GM23338 (cell line): Measurements from ENCODE around the gene CNTNAP4. TPM values are rescaled to one million over a fixed set of nuclear protein-coding genes. Genes with fewer than 3 reads are reported as not detected.

ENCODE experiments used
- ATAC-seq: fragments of 200-7000 bp; cut with Tn5 transposase; 3 replicates; pipeline ENCODE4 v1.9.1; 2020
- DNase-seq: peaks from one replicate; pipeline ENCODE4 v3.0.0-alpha.2; 2015; ENCODE audit warnings: low spot score
- H2AFZ ChIP-seq: fragments of 200-600 bp; sonication (generic); 2 replicates; pipeline ENCODE4 v1.8.0; 2016; ENCODE audit warnings: antibody characterized with exemption, mild to moderate bottlenecking, moderate library complexity
- H3F3A ChIP-seq: fragments of 200-600 bp; sonication (generic); replicated peaks from 2 replicates; pipeline ENCODE4 v1.8.0; 2017; ENCODE audit warnings: antibody characterized with exemption, mixed run types, low read depth
- H3K27ac ChIP-seq: fragments of 200-600 bp; sonication (generic); 2 replicates; pipeline ENCODE4 v1.6.1; 2016; ENCODE audit warnings: low read depth
- H3K27me3 ChIP-seq: fragments of 200-600 bp; sonication (generic); 2 replicates; pipeline ENCODE4 v1.8.0; 2016; ENCODE audit warnings: mild to moderate bottlenecking, mixed run types, moderate library complexity; ENCODE audit not compliant: insufficient read depth
- H3K36me3 ChIP-seq: fragments of 200-600 bp; sonication (generic); 2 replicates; pipeline ENCODE4 v1.8.0; 2016; ENCODE audit warnings: mild to moderate bottlenecking; ENCODE audit not compliant: insufficient read depth
- H3K4me1 ChIP-seq: fragments of 200-600 bp; sonication (generic); 2 replicates; pipeline ENCODE4 v1.8.0; 2016; ENCODE audit warnings: mild to moderate bottlenecking, moderate library complexity; ENCODE audit not compliant: insufficient read depth
- H3K4me2 ChIP-seq: fragments of 200-600 bp; sonication (generic); 2 replicates; pipeline ENCODE4 v1.7.1; 2017; ENCODE audit warnings: mixed run types
- H3K4me3 ChIP-seq: fragments of 200-600 bp; sonication (generic); 2 replicates; pipeline ENCODE4 v1.6.1; 2016; ENCODE audit warnings: mixed run types
- H3K79me2 ChIP-seq: fragments of 200-600 bp; sonication (generic); replicated peaks from 2 replicates; pipeline ENCODE4 v1.8.0; 2017; ENCODE audit warnings: mild to moderate bottlenecking; ENCODE audit not compliant: insufficient read depth
- H3K9me2 ChIP-seq: fragments of 200-600 bp; sonication (generic); 2 replicates; pipeline ENCODE4 v1.8.0; 2017; ENCODE audit not compliant: insufficient read depth
- H4K20me1 ChIP-seq: fragments of 200-600 bp; sonication (generic); replicated peaks from 2 replicates; pipeline ENCODE4 v1.8.0; 2017; ENCODE audit warnings: mild to moderate bottlenecking; ENCODE audit not compliant: insufficient read depth
- H3K27ac Mint-ChIP-seq: 2 replicates; pipeline ENCODE4 v1.8.0; 2020; ENCODE audit warnings: inconsistent platforms, mild to moderate bottlenecking, moderate library complexity, mixed read lengths
- H3K27me3 Mint-ChIP-seq: 3 replicates; pipeline ENCODE4 v1.8.0; 2022; ENCODE audit warnings: low read depth, mild to moderate bottlenecking, moderate library complexity, mixed read lengths, inconsistent platforms; ENCODE audit not compliant: insufficient read depth, poor library complexity
- H3K36me3 Mint-ChIP-seq: 3 replicates; pipeline ENCODE4 v1.8.0; 2021; ENCODE audit warnings: low read depth, mild to moderate bottlenecking, inconsistent platforms, moderate library complexity, mixed read lengths
- H3K4me1 Mint-ChIP-seq: 3 replicates; pipeline ENCODE4 v1.8.0; 2020; ENCODE audit warnings: mild to moderate bottlenecking, inconsistent platforms, mixed read lengths
- H3K4me3 Mint-ChIP-seq: 3 replicates; pipeline ENCODE4 v1.8.0; 2021; ENCODE audit warnings: moderate library complexity, mild to moderate bottlenecking, inconsistent platforms, mixed read lengths
- H3K9me3 Mint-ChIP-seq: 3 replicates; pipeline ENCODE4 v1.8.0; 2020; ENCODE audit warnings: moderate library complexity, mild to moderate bottlenecking, inconsistent platforms, mixed read lengths
- EZH2 ChIP-seq: fragments of 200-600 bp; sonication (generic); IDR thresholded peaks from one replicate; pipeline ENCODE4 v1.8.0; 2017; ENCODE audit warnings: antibody characterized with exemption, mild to moderate bottlenecking, low read depth; ENCODE audit not compliant: unreplicated experiment
- EZH2phosphoT487 ChIP-seq: fragments of 200-600 bp; sonication (generic); IDR thresholded peaks from one replicate; pipeline ENCODE4 v1.8.1; 2018; ENCODE audit warnings: antibody characterized with exemption; ENCODE audit not compliant: unreplicated experiment
- POLR2AphosphoS5 ChIP-seq: IDR thresholded peaks from 2 replicates; pipeline ENCODE4 v1.6.1; 2016; ENCODE audit warnings: antibody characterized with exemption, low read depth
- ZNF114 ChIP-seq: fragments of 250-450 bp; sonication (Bioruptor Pico); IDR thresholded peaks from 2 replicates; pipeline ENCODE4 v1.5.0; 2020; ENCODE audit warnings: mild to moderate bottlenecking, moderate library complexity
- ZNF331 ChIP-seq: fragments of 250-450 bp; sonication (Bioruptor Pico); IDR thresholded peaks from 2 replicates; pipeline ENCODE4 v1.5.0; 2020; ENCODE audit warnings: low read depth, mild to moderate bottlenecking, moderate library complexity
- polyA plus RNA-seq: library from polyadenylated mRNA; unstranded; fragments of >200 nt; fragmentation: Nextera tagmentation; extraction: Ambion mirVana; gene quantifications from 2 replicates; pipeline ENCODE4 v1.2.1, GENCODE V29; 2016
- total RNA-seq: library from RNA; depleted of rRNA; stranded (reverse); fragments of >200 nt; shearing (Covaris generic); gene quantifications from 2 replicates; pipeline ENCODE4 v1.2.3, GENCODE V29; 2014
- TF ChIP-seq, protein P1 (sequence below): IDR thresholded peaks from one replicate; pipeline ENCODE4 v1.6.1; 2018; ENCODE audit warnings: antibody characterized with exemption; ENCODE audit not compliant: unreplicated experiment
- TF ChIP-seq, protein P2 (sequence below): fragments of 250-450 bp; sonication (Bioruptor Pico); IDR thresholded peaks from 2 replicates; pipeline ENCODE4 v1.5.0; 2020; ENCODE audit warnings: mild to moderate bottlenecking, moderate library complexity

The CNTNAP4 gene
- total and polyA plus RNA-seq, 2 experiments from 2014 or later: not detected

DNA sequence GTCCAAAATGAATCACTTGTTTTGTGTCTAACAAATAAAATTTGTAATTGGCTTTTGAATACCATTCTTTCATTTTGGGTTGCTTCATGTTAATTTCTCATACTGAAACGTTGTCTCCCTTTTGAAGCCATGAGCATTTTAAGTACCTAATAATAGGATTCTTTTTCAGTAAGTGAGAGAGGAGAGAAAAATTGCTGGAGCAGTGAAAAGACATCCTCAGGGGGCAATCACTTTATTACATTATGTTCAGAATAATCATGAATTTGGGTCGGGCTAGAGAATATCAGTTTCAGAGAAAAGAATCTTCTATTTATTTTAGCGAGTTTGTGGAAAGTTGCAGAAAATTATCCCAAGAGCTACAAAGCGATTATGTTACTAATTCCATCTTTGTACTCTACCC, 96.8 kb downstream of the CNTNAP4 start:
- H3K27ac Mint-ChIP-seq: no peak overlapping the region
- Histone ChIP-seq H3K27ac (no peak overlapping the region), H3K9me2 (no peaks in the 10 kb centered on the region), H3K4me3 (no peak overlapping the region), H2AFZ (no peak overlapping the region), H3K79me2 (no peaks in the 10 kb centered on the region), H3K27me3 (no peaks in the 10 kb centered on the region), H3K4me2 (no peak overlapping the region), H3K4me1 (peaks cover 7% of the 10 kb centered on the region), H3K36me3 (no peaks in the 10 kb centered on the region), H4K20me1 (no peaks in the 10 kb centered on the region; the same call in 1 of the 2 replicates), H3F3A (no peaks in the 10 kb centered on the region)
- 0 out of 3 replicates have a peak, but pooled peaks cover 2% of the 10 kb centered on the region for H3K4me1 Mint-ChIP-seq
- DNase-seq: no peak
- ATAC-seq: no peak
- peaks cover 76% of the 10 kb centered on the region for H3K9me3 Mint-ChIP-seq
- H3K36me3 Mint-ChIP-seq: peaks cover 8% of the 10 kb centered on the region; the same call in 2 of the 3 replicates
- no peak for TF ChIP-seq EZH2
- H3K27me3 Mint-ChIP-seq: no peaks in the 10 kb centered on the region
- H3K4me3 Mint-ChIP-seq: no peak overlapping the region

DNA sequence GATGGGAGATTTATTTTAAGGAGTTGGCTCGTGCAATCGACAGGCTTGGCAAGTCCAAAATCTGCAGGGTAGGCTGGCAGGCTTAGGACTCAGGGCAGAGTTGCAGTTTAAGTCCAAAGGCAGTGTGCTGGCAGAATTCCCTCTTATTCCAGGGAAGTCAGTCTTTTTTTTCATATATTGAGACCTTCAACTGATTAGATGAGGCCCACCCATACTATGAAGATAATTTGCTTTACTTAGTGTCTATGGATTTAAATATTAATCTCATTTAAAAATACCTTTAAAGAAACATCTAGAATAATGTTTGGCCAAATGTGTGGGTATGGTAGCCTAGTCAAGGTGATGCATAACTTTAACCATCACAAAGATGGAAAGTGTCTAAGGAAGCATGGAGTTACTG, 99.8 kb downstream of the CNTNAP4 start:
- no peaks in the 10 kb centered on the region for H3F3A ChIP-seq
- H3K4me3 Mint-ChIP-seq: no peak overlapping the region
- H3K27ac Mint-ChIP-seq: no peak overlapping the region
- no peak overlapping the region for H3K4me2 ChIP-seq
- H2AFZ ChIP-seq: no peak overlapping the region
- no peaks in the 10 kb centered on the region; the same call in 1 of the 2 replicates for H4K20me1 ChIP-seq
- peaks cover 77% of the 10 kb centered on the region for H3K9me3 Mint-ChIP-seq
- ATAC-seq (no peak), DNase-seq (no peak)
- H3K4me1 ChIP-seq: peaks cover 4% of the 10 kb centered on the region; the same call in 1 of the 2 replicates
- no peak for TF ChIP-seq ZNF331 (CRISPR knock-in tag)
- TF ChIP-seq, protein P1, sequence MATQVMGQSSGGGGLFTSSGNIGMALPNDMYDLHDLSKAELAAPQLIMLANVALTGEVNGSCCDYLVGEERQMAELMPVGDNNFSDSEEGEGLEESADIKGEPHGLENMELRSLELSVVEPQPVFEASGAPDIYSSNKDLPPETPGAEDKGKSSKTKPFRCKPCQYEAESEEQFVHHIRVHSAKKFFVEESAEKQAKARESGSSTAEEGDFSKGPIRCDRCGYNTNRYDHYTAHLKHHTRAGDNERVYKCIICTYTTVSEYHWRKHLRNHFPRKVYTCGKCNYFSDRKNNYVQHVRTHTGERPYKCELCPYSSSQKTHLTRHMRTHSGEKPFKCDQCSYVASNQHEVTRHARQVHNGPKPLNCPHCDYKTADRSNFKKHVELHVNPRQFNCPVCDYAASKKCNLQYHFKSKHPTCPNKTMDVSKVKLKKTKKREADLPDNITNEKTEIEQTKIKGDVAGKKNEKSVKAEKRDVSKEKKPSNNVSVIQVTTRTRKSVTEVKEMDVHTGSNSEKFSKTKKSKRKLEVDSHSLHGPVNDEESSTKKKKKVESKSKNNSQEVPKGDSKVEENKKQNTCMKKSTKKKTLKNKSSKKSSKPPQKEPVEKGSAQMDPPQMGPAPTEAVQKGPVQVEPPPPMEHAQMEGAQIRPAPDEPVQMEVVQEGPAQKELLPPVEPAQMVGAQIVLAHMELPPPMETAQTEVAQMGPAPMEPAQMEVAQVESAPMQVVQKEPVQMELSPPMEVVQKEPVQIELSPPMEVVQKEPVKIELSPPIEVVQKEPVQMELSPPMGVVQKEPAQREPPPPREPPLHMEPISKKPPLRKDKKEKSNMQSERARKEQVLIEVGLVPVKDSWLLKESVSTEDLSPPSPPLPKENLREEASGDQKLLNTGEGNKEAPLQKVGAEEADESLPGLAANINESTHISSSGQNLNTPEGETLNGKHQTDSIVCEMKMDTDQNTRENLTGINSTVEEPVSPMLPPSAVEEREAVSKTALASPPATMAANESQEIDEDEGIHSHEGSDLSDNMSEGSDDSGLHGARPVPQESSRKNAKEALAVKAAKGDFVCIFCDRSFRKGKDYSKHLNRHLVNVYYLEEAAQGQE: no peak
- no peak for TF ChIP-seq POLR2AphosphoS5
- TF ChIP-seq EZH2phosphoT487: no peak
- no peak for TF ChIP-seq ZNF114
- TF ChIP-seq, protein P2, sequence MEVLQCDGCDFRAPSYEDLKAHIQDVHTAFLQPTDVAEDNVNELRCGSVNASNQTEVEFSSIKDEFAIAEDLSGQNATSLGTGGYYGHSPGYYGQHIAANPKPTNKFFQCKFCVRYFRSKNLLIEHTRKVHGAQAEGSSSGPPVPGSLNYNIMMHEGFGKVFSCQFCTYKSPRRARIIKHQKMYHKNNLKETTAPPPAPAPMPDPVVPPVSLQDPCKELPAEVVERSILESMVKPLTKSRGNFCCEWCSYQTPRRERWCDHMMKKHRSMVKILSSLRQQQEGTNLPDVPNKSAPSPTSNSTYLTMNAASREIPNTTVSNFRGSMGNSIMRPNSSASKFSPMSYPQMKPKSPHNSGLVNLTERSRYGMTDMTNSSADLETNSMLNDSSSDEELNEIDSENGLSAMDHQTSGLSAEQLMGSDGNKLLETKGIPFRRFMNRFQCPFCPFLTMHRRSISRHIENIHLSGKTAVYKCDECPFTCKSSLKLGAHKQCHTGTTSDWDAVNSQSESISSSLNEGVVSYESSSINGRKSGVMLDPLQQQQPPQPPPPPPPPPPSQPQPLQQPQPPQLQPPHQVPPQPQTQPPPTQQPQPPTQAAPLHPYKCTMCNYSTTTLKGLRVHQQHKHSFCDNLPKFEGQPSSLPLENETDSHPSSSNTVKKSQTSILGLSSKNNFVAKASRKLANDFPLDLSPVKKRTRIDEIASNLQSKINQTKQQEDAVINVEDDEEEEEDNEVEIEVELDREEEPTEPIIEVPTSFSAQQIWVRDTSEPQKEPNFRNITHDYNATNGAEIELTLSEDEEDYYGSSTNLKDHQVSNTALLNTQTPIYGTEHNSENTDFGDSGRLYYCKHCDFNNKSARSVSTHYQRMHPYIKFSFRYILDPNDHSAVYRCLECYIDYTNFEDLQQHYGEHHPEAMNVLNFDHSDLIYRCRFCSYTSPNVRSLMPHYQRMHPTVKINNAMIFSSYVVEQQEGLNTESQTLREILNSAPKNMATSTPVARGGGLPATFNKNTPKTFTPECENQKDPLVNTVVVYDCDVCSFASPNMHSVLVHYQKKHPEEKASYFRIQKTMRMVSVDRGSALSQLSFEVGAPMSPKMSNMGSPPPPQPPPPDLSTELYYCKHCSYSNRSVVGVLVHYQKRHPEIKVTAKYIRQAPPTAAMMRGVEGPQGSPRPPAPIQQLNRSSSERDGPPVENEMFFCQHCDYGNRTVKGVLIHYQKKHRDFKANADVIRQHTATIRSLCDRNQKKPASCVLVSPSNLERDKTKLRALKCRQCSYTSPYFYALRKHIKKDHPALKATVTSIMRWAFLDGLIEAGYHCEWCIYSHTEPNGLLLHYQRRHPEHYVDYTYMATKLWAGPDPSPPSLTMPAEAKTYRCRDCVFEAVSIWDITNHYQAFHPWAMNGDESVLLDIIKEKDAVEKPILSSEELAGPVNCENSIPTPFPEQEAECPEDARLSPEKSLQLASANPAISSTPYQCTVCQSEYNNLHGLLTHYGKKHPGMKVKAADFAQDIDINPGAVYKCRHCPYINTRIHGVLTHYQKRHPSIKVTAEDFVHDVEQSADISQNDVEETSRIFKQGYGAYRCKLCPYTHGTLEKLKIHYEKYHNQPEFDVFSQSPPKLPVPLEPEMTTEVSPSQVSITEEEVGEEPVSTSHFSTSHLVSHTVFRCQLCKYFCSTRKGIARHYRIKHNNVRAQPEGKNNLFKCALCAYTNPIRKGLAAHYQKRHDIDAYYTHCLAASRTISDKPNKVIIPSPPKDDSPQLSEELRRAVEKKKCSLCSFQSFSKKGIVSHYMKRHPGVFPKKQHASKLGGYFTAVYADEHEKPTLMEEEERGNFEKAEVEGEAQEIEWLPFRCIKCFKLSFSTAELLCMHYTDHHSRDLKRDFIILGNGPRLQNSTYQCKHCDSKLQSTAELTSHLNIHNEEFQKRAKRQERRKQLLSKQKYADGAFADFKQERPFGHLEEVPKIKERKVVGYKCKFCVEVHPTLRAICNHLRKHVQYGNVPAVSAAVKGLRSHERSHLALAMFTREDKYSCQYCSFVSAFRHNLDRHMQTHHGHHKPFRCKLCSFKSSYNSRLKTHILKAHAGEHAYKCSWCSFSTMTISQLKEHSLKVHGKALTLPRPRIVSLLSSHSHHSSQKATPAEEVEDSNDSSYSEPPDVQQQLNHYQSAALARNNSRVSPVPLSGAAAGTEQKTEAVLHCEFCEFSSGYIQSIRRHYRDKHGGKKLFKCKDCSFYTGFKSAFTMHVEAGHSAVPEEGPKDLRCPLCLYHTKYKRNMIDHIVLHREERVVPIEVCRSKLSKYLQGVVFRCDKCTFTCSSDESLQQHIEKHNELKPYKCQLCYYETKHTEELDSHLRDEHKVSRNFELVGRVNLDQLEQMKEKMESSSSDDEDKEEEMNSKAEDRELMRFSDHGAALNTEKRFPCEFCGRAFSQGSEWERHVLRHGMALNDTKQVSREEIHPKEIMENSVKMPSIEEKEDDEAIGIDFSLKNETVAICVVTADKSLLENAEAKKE (CRISPR knock-in tag): no peak
- no peak overlapping the region for H3K4me3 ChIP-seq
- H3K27me3 ChIP-seq: no peaks in the 10 kb centered on the region
- peaks cover 3% of the 10 kb centered on the region; the same call in 2 of the 3 replicates for H3K36me3 Mint-ChIP-seq
- H3K9me2 ChIP-seq: no peaks in the 10 kb centered on the region
- no peaks in the 10 kb centered on the region for H3K36me3 ChIP-seq
- H3K27ac ChIP-seq: no peak overlapping the region
- H3K4me1 Mint-ChIP-seq: no peaks in the 10 kb centered on the region
- no peaks in the 10 kb centered on the region for H3K79me2 ChIP-seq
- no peaks in the 10 kb centered on the region for H3K27me3 Mint-ChIP-seq
